HG03558 (cell line): ENCODE results near the gene GDI1.
"Not testable (repeated sequence)": the region's sequence is repeated elsewhere in the genome, so short reads cannot be mapped to it uniquely, and the experiment has no call there.

Experiments used
- ATAC-seq: cut with Tn5 transposase; IDR thresholded peaks from one replicate; pipeline ENCODE4 v1.9.1; 2021; ENCODE audit warnings: moderate number of reproducible peaks; ENCODE audit not compliant: unreplicated experiment; ENCODE audit errors: extremely low read depth

The GDI1 gene

GRCh38 chrX:154436983-154437752 is at the start of gene GDI1:
Gene GDI1, plus strand, starts transcription at chrX:154437154. Its CDS starts 101 bp downstream, at chrX:154437255.
- no peak for ATAC-seq

DNA sequence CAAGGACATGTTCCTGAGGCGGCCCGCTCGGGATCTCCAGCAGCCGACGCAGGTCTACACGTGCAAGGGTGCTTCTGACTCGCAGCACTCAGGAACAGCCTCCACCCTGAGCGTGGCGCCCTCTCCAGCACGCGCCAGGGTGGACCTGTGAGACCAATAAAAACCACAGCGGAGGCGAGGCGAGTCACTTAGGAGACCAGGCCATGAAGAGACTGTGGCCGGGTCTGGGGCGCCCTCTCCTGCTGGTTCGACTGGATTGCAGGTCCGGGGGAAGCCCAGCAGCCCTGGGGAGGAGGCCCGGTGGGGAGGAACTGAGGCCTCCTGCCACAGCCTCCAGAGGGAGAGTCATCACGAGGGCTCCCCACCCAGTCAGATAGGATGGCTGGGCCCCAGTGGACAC is 48.9 kb upstream of the GDI1 start:
- ATAC-seq, result not testable (repeated sequence)

GRCh38 chrX:154388649-154389048 is 48.3 kb upstream of the GDI1 start:
- ATAC-seq, result not testable (repeated sequence)

- peak; percentile 39 for ATAC-seq
Measured at GRCh38 chrX:154389812-154390747, 46.9 kb upstream of the GDI1 start.

GRCh38 chrX:154396363-154396762 is 40.6 kb upstream of the GDI1 start:
- ATAC-seq, result not testable (repeated sequence)

DNA sequence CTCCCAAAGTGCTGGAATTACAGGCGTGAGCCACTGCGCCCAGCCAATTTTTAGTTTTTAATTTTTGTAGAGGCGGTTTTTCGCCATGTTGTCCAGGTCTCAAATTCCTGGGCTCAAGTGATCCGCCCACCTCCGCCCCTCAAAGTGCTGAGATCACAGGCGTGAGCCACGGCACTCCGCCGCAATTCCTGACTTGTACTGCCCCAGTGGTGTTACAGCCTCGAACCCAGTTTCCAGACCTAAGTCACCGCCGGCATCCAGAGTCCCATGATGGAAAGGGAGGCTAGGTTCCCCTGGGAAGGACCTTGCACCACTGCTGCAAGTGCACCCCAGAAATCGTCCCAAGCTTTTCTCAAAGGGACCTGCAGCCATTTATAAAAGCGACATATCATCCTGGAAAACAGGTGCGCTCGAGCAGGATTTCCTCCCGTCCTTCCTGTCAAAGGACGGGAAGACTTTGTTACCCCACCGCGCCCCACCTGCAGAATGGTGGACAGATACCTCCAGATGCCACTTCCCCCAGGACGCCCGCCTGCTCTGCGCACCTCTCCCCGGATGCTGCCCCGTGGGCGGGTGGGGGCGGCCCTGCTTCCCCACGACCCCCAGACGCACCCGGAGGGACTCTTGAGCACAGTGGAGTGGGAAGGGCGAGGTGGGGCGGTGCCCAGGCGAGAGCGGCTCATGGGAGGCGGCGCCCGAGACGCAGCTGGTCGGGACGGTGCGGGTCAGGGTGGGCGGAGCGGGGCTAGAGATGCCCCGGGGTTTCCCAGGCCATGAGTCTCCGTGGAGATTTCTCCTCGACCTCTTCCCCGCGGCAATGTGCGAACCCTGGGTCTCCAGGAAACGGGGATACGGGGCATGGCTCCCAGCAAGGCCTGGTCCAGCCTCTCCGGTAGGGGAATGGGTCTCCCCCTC is 39.7 kb upstream of the GDI1 start:
- ATAC-seq, result peak; percentile 25

DNA sequence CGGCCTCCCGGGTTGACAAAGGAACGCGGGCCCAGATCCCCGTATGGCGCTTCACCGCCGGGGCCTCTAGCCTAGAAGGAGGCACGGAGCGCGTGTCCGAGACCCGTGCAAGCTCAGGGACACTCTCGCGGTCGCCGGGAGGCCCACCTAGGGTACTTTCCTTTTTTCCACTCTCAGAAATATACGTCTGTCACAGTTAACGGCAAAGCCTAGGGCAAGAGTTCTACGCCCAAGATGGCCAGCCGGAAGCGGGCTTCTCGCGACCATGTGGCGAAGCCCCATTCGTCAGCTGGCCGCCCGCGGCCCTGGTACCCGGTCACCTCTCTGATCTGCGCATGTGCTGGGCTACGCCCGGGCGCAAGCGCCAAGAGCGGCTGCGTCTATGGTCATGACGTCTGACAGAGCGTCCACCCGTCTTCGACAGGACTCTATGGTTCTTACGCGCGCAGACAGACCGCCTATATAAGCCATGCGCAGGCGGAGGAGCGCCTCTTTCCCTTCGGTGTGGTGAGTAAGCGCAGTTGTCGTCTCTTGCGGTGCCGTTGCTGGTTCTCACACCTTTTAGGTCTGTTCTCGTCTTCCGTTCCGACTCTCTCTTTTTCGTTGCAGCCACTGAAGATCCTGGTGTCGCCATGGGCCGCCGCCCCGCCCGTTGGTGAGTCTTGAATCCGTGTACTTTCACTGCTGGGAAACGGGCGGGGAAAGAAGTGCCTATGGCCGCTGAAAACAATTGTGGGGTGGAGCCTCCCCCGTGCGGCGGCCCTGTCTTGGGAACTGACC is 38.9 kb upstream of the GDI1 start, which contains the start of gene RPL10:
TSS of gene RPL10 (plus strand) at position 490 of the 780 bp plus-strand sequence. CDS start at position 633, 143 bp downstream.
- ATAC-seq, result peak; percentile 61

- ATAC-seq, result no peak
Measured at GRCh38 chrX:154398668-154399526, 38.1 kb upstream of the GDI1 start.

DNA sequence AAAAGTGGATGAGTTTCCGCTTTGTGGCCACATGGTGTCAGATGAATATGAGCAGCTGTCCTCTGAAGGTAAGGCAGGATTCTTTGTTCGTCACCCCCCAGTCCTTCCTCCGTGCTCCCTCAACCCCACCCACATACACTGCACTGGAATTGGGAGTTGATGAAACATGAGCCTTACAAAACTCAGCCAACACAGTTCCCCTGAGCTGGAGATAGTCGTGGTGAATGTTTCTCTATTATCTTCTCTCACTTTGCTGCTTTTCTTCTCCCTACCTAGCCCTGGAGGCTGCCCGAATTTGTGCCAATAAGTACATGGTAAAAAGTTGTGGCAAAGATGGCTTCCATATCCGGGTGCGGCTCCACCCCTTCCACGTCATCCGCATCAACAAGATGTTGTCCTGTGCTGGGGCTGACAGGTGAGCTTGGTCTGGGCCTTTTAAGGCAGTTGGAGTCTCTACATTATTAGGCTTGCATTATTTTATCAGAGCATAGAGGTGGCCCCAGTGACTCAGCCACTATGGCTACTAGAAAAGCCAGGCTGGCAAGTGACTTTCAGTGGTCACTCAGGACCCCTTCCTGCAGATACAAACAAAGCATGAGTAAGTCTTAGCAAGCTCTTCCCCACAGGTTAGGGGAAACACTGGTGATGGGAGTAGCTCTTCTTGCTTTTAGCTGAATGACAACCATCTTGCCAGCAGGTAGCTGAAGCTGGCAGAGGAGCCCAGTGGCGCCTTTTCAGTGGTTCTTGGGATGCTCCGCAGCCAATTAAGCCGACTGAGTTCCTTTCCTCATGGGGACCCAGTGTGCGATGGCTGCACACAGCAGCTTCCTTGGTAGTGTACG is 37.2 kb upstream of the GDI1 start:
- ATAC-seq, result no peak

DNA sequence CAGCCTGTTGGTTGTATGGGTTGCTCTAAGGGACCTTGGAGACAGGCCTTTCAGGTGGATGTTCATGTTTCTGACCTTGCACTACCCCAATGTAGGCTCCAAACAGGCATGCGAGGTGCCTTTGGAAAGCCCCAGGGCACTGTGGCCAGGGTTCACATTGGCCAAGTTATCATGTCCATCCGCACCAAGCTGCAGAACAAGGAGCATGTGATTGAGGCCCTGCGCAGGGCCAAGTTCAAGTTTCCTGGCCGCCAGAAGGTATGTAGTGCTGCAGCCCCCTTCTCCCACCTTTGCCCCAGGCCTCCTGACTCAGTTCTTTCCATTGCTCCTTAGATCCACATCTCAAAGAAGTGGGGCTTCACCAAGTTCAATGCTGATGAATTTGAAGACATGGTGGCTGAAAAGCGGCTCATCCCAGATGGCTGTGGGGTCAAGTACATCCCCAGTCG is 36.6 kb upstream of the GDI1 start:
- ATAC-seq, result not testable (repeated sequence)

- no peak for ATAC-seq
Measured at GRCh38 chrX:154401045-154401799, 35.7 kb upstream of the GDI1 start.

- no peak for ATAC-seq
Measured at GRCh38 chrX:154401918-154402621, 34.9 kb upstream of the GDI1 start.

DNA sequence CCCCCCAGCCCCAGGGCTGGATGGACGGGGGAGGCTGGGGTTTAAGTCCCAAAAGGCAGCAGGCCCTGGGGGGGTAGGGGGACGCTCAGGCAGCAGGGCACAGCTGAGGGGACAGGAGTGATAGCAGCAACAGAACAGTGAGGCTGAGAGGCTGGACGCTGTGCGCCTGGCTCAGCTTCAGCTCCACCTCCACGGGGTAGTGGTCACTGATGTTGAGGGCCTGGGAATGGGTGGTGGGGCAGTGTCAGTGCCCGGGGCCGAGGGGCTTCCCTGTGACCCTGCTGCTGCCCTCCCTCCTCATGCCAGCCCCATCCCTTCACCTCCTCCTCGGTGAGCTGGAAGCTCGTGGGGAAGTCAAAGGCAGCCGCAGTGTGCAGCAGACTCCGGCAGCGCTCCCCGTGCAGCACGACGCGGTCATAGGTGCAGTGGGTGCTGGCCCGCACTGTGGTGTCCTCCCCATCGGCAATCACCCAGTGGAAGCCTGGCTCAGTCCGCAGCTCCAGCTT is 34.3 kb upstream of the GDI1 start:
- ATAC-seq, result no peak

- ATAC-seq, result no peak
Measured at GRCh38 chrX:154403192-154403591, 33.8 kb upstream of the GDI1 start.

- no peak for ATAC-seq
Measured at GRCh38 chrX:154403858-154404257, 33.1 kb upstream of the GDI1 start.

- ATAC-seq, result no peak
Measured at GRCh38 chrX:154404625-154405192, 32.2 kb upstream of the GDI1 start.
